NCI-H82 treated with DMSO at 0.1 percent for 48 hours (cell line): ENCODE measurements around the gene OGG1.

ENCODE experiments used
- DNase-seq: peaks from one replicate; lab custom pipeline; 2025; ENCODE audit not compliant: unreplicated experiment; lab: John Stamatoyannopoulos, UW

OGG1 gene

DNA sequence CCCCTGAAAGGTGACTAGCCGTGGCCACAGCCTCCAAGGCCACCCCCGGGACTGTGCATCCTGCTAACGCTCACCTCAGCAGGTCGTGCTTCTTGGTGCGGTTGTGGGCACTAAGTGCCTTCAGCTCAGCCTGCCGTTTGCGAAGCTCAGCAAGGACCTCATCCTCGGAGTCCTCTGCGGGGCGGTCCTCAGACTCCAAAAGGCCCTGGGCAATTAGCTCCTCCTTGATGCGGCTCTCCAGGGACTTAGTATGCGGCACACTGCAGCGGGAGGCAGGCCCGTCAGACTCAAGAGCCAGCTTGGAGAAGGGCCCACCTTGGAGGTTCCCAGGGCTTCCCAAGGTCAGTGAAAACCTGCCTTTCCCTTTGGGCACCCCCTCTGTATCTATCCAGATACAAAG is 34.2 kb downstream of the OGG1 start:
- no peak for DNase-seq

- DNase-seq, result no peak
These were observed 35.2 kb downstream of the OGG1 start for GRCh38 chr3:9784965-9785364.

DNA sequence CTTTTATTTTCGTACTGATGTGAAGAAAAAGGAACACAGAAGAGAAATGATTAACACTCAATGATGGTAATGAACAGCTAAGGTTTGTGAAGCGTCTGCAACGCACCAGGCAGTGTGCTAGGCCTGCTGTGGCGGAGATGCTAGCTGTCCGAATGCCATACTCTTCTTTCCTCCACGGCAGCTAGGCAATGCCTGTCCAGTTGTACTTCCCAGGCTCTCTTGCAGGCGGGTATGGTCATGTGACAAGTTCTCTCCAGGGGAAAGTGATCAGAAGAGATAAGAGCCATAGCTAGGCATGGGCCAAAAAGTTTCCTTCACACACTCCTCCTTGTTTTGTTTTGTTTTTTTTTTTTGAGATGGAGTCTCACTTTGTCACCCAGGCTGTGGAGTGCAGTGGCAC is 35.9 kb downstream of the OGG1 start:
- no peak for DNase-seq

DNA sequence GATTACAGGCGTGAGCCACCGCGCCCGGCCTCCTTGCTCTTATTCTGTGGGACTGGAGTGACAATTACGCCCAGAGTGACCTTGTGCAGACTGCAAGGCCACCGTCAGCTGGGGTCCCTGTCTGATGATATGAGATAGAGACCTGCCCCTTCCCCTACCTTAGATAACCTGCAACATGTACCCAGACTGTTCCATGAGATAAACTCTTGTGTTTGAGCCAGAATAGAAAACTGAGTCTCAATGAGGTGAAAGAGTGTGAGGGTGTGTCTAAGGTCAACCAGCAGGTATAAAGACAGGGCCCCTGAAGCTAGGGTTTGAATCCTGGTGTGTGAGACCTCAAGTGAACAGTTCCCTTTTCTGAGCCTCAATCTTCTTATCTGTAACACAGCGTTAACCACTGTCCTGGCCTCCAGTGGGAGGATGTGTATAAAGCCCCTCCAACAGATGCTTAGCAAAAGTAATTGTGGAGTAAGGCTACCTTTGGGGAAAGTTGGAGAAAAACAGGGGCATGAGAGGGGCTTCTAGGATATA is 36.5 kb downstream of the OGG1 start:
- no peak for DNase-seq

- no peak for DNase-seq
These were observed 37.3 kb downstream of the OGG1 start for GRCh38 chr3:9786825-9787669.

DNA sequence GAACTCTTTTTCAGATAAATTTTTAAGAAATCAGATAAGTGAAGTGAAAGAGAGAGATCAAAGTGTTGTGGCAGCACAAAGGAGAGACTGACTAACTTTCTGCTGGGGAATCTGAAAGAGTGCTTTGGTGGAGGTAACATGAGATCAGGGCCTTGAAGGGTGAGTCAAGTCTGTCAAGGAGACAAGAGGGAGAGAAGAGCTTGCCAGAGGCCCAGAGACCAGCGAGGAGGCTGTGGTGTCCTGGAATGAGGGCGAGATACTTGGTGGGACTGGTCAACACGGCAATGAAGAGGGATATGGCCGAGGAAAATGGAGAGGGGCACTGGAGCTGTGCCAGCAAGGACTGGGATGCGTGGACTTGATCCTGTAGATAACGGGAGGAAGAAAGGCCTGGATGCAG is 38.0 kb downstream of the OGG1 start:
- no peak for DNase-seq

GRCh38 chr3:9791127-9791526 is 41.4 kb downstream of the OGG1 start:
- DNase-seq, result no peak

GRCh38 chr3:9791790-9792404 is 42.1 kb downstream of the OGG1 start:
- DNase-seq, result no peak

- DNase-seq, result peak; percentile 82
These were observed 42.8 kb downstream of the OGG1 start, which contains the start of the genes ARPC4 and TADA3 for GRCh38 chr3:9792405-9793160. TSS of gene ARPC4 (plus strand) at chr3:9793082. CDS start at chr3:9793122, 40 bp downstream. TSS of gene TADA3 (minus strand) at chr3:9792473. CDS start at chr3:9791466, 1,007 bp downstream.

DNA sequence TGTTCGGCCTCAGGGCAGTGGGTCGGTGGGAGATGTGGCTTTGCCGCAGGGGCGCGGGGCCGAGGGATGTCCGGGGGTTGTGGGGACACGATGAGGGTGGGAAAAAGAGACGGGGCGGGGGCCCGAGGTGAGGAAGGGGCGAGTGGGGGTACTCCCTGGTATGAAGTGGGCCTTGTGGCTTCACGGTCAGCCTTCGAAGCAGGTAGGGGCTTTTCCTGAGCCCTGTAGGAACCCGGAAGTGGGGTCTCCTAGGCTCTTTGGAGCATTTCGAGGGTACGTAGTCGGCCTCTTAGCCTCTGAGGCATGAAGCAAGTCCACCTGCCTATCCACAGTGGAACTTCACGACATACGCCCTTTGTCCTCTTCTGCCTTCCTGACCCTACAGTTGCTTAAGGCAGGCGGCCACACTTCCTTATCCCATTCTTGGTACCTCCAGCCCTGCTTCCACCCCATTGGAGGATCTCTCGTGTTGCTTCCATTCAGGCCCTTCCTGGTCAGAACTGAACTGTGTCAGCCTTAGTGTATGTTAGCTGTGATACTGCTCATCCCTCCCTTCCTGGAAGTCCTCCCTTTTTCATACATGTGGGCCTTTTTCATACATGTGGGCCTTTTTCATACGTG is 43.5 kb downstream of the OGG1 start:
- no peak for DNase-seq

DNA sequence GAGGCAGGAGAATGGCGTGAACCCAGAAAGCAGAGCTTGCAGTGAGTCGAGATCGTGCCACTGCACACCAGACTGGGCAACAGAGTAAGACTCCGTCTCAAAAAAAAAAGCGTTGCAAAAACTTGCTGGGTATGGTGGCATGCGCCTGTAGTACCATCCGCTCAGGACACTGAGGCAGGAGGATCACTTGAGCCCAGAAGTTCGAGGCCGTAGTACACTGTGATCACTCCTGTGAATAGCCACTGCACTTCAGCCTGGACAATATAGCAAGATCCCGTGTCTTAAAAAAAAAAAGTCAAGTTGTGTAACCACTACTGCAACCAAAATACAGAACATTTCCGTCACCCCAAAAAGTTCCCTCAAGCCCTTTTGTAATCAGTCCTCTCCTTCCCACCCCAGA is 44.6 kb downstream of the OGG1 start:
- no peak for DNase-seq

DNA sequence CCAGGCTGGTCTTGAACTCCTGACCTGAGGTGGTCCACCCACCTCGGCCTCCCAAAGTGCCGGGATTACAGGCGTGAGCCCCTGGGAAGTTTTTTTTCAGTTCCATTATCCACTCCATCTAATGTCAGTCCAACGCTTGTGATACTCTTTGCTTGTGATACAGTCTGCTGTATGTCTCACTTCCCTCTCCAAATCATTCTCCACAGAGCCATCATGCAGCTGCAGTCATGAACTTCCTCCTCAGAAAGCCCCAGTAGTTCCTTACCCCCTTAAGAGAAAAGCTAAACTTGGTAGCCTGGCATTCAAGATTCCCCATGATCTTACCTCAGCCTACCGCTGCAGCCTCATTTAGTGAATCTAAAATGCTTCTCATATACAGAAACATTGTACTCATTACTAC is 45.5 kb downstream of the OGG1 start:
- DNase-seq, result no peak

DNA sequence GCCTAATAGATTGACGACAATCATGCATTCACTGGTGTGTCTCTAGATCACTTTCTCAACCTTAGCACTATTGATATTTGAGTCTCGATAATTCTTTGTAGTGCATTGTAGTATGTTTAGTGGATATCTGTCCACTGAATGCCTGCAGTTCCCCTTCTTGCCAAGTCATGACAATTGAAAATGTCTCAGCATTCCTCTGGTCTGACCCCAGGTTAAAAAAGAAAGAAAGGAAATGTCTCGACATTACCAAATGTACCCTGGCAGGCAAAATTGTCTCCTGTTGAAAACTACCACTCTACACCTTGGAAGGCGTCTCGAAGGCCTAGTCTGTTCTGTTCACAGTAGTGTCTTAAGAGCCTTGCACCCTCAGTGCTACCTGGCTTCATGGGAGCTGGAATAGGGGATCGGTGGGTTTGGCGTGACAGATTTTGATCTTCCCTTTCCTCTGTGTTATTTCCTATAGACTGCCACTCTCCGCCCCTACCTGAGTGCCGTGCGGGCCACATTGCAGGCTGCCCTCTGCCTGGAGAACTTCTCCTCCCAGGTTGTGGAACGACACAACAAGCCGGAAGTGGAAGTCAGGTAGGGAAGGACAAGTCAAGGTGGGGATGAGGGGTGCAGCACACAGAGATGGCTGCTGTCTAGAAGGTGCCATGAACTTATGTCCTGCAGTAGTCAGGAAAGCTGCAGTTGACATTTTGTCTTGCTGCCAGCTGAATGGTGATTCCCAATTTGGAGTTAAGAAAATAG is 47.6 kb downstream of the OGG1 start:
- no peak for DNase-seq

DNA sequence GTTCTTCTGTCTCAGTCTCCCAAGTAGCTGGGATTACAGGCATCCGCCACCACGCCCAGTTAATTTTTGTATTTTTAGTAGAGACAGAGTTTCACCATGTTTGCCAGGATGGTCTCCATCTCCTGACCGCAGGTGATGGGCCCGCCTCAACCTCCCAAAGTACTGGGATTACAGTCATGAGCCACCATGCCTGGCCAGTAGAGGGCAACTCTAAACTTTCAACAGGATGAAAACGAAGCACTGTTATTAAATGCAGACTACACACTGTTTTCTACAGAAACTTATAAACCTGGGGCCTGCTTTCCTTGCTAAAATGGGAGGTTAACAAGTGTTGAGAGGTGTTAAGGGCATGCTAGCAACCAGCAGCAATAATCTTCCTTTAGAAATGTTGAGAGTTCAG is 50.8 kb downstream of the OGG1 start:
- DNase-seq, result no peak

GRCh38 chr3:9803494-9803893 is 53.7 kb downstream of the OGG1 start:
- no peak for DNase-seq

- no peak for DNase-seq
These were observed 55.2 kb downstream of the OGG1 start for GRCh38 chr3:9804996-9805395.

DNA sequence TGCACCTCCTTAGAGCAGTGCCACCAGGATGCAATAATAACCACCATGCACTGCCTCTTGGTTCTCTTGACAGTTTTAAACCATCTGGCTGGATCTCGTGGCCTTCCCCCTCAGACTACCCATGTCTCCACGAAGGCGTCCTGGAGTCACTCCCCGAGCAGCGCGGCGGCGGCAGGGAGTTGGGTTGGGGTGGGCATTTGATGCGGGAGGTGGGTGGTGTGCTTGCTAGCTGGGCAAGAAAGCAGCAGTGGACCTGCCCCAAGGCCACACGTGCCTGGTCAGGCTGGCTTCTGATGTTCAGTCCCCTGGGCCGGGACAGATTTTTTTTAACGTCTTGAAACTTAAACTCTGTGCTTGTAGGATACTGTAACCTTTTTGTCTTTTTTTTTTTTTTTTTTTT is 56.4 kb downstream of the OGG1 start:
- no peak for DNase-seq
